Measurements from ENCODE around the gene NDUFB10.

NDUFB10 gene

GRCh38 chr16:1926271-1926670 is 33.1 kb upstream of the NDUFB10 start:
- H3K4me3 ChIP-seq (ENCODE audit: low read depth, low read length, poor library complexity, severe bottlenecking), result no peak overlapping the region
- no peak overlapping the region for H3K27ac ChIP-seq (ENCODE audit: low read depth, low read length, poor library complexity, severe bottlenecking)
- H3F3A ChIP-seq (ENCODE audit: insufficient read depth, low read length), result no peaks in the 10 kb centered on the region
- no peaks in the 10 kb centered on the region for H3K36me3 ChIP-seq (ENCODE audit: insufficient read depth, low read length)
- H3K79me2 ChIP-seq (ENCODE audit: insufficient read depth, low read length), result no peaks in the 10 kb centered on the region
- H4K20me1 ChIP-seq (ENCODE audit: insufficient read depth, low read length), result no peaks in the 10 kb centered on the region
- no peaks in the 10 kb centered on the region for H3K9me3 ChIP-seq (ENCODE audit: low read length)
- H3K9me2 ChIP-seq (ENCODE audit: low read depth, low read length), result no peaks in the 10 kb centered on the region
- H3K4me1 ChIP-seq (ENCODE audit: insufficient read depth, low read length, severe bottlenecking), result peaks cover 13% of the 10 kb centered on the region
- TF ChIP-seq CTCF (IDR thresholded peaks at IDR 0.05; ENCODE audit: low read length), result no peak
- TF ChIP-seq EZH2 (IDR thresholded peaks at IDR 0.05; ENCODE audit: borderline replicate concordance, low read length), result no peak
- H2AFZ ChIP-seq (ENCODE audit: low read length), result no peak overlapping the region
- H3K9ac ChIP-seq (ENCODE audit: low read length), result no peak overlapping the region
- no peaks in the 10 kb centered on the region; the same call in 1 of the 2 replicates for H3K27me3 ChIP-seq (ENCODE audit: insufficient read depth, low read length)
- H3K4me2 ChIP-seq (ENCODE audit: low read length), result no peak overlapping the region

- peak overlapping the region; percentile 48 for H3K9ac ChIP-seq (ENCODE audit: low read length)
- peak overlapping the region; percentile 56 for H3K4me3 ChIP-seq (ENCODE audit: low read depth, low read length, poor library complexity, severe bottlenecking)
- H4K20me1 ChIP-seq (ENCODE audit: insufficient read depth, low read length), result no peaks in the 10 kb centered on the region
- no peaks in the 10 kb centered on the region for H3K9me3 ChIP-seq (ENCODE audit: low read length)
- H3K4me2 ChIP-seq (ENCODE audit: low read length), result peak overlapping the region; percentile 76
- H3K27ac ChIP-seq (ENCODE audit: low read depth, low read length, poor library complexity, severe bottlenecking), result no peak overlapping the region
- H3K27me3 ChIP-seq (ENCODE audit: insufficient read depth, low read length), result 0 out of 2 replicates have a peak, but pooled peaks cover 6% of the 10 kb centered on the region
- no peaks in the 10 kb centered on the region for H3K79me2 ChIP-seq (ENCODE audit: insufficient read depth, low read length)
- H2AFZ ChIP-seq (ENCODE audit: low read length), result peak overlapping the region; percentile 30; the same call in 1 of the 2 replicates
- H3K9me2 ChIP-seq (ENCODE audit: low read depth, low read length), result no peaks in the 10 kb centered on the region
- H3F3A ChIP-seq (ENCODE audit: insufficient read depth, low read length), result no peaks in the 10 kb centered on the region
- TF ChIP-seq EZH2 (IDR thresholded peaks at IDR 0.05; ENCODE audit: borderline replicate concordance, low read length) (no peak), CTCF (IDR thresholded peaks at IDR 0.05; ENCODE audit: low read length) (no peak)
- H3K4me1 ChIP-seq (ENCODE audit: insufficient read depth, low read length, severe bottlenecking), result peaks cover 13% of the 10 kb centered on the region
- H3K36me3 ChIP-seq (ENCODE audit: insufficient read depth, low read length), result no peaks in the 10 kb centered on the region
Observed at GRCh38 chr16:1929105-1929504, 30.2 kb upstream of the NDUFB10 start.

- Histone ChIP-seq H3K9me2 (ENCODE audit: low read depth, low read length) (no peaks in the 10 kb centered on the region), H3K27ac (ENCODE audit: low read depth, low read length, poor library complexity, severe bottlenecking) (no peak overlapping the region), H3K79me2 (ENCODE audit: insufficient read depth, low read length) (no peaks in the 10 kb centered on the region), H3K36me3 (ENCODE audit: insufficient read depth, low read length) (no peaks in the 10 kb centered on the region), H3F3A (ENCODE audit: insufficient read depth, low read length) (no peaks in the 10 kb centered on the region), H3K4me2 (ENCODE audit: low read length) (peak overlapping the region; percentile 76), H4K20me1 (ENCODE audit: insufficient read depth, low read length) (no peaks in the 10 kb centered on the region), H2AFZ (ENCODE audit: low read length) (no peak overlapping the region), H3K4me1 (ENCODE audit: insufficient read depth, low read length, severe bottlenecking) (peaks cover 13% of the 10 kb centered on the region), H3K9me3 (ENCODE audit: low read length) (no peaks in the 10 kb centered on the region), H3K27me3 (ENCODE audit: insufficient read depth, low read length) (0 out of 2 replicates have a peak, but pooled peaks cover 6% of the 10 kb centered on the region), H3K9ac (ENCODE audit: low read length) (peak overlapping the region; percentile 48), H3K4me3 (ENCODE audit: low read depth, low read length, poor library complexity, severe bottlenecking) (peak overlapping the region; percentile 56)
- TF ChIP-seq CTCF (IDR thresholded peaks at IDR 0.05; ENCODE audit: low read length) (peak; percentile 78), EZH2 (IDR thresholded peaks at IDR 0.05; ENCODE audit: borderline replicate concordance, low read length) (no peak)
Observed at GRCh38 chr16:1929578-1930337, 29.6 kb upstream of the NDUFB10 start.
